Measurements from ENCODE around the gene BBIP1.

DNA sequence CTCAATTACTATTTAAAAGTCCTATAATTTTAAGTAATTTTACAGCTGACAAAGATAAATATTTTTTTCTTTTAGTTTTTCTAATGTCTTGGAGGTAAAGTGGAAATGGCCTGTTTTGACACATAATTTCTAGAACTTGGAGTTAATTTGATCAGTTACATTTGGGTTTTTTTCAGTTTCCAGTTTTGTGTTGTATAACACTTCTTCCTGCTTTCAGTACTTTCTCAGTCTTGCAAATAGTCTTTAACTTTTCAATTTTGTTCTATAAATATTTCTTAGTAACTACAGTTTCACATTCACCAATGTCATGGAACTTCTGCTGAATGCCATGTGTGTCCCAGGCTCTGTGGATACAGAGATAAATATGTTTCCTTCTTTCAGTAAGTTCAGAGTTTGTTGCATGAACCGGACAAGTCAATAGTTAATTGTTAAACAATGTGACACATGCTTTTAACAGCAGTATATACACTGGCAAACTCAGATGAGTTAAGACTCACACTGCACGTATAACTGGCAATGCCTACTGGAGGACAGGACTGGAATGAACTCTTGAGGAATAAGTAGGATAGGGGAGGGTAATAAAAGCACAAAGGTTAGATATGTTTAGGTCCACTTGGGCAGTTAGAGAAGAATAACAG is 5.0 kb upstream of the BBIP1 start:
- no peak for TF ChIP-seq EZH2 (IDR thresholded peaks at IDR 0.05; ENCODE audit: low read depth, unreplicated experiment)
- TF ChIP-seq CTCF (conservative IDR thresholded peaks at IDR 0.05; ENCODE audit: low read depth in 2 of 2), result no peak
- no peak for TF ChIP-seq POLR2AphosphoS5 (IDR thresholded peaks at IDR 0.05; ENCODE audit: low read depth)
- TF ChIP-seq REST (IDR thresholded peaks at IDR 0.05; ENCODE audit: unreplicated experiment), result no peak
- TF ChIP-seq JUNB (IDR thresholded peaks at IDR 0.05; ENCODE audit: unreplicated experiment), result no peak
- no peak for TF ChIP-seq EZH2phosphoT487 (IDR thresholded peaks at IDR 0.05; ENCODE audit: unreplicated experiment)
- TF ChIP-seq ZNF331 (CRISPR knock-in tag; IDR thresholded peaks at IDR 0.05; ENCODE audit: low read depth), result no peak
- TF ChIP-seq ZNF462 (CRISPR knock-in tag; IDR thresholded peaks at IDR 0.05), result no peak
- TF ChIP-seq STAT1 (IDR thresholded peaks at IDR 0.05; ENCODE audit: unreplicated experiment), result no peak
- no peak for TF ChIP-seq CREB1 (CRISPR knock-in tag; IDR thresholded peaks at IDR 0.05; ENCODE audit: low read depth)
- TF ChIP-seq, protein P1, sequence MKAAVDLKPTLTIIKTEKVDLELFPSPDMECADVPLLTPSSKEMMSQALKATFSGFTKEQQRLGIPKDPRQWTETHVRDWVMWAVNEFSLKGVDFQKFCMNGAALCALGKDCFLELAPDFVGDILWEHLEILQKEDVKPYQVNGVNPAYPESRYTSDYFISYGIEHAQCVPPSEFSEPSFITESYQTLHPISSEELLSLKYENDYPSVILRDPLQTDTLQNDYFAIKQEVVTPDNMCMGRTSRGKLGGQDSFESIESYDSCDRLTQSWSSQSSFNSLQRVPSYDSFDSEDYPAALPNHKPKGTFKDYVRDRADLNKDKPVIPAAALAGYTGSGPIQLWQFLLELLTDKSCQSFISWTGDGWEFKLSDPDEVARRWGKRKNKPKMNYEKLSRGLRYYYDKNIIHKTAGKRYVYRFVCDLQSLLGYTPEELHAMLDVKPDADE (IDR thresholded peaks at IDR 0.05), result no peak

Data from GM23338 (cell line).